Liver (tissue), 3 donors: Measurements from ENCODE around the gene ZFC3H1.

ENCODE experiments used
- EGR1 ChIP-seq, 2 donors: IDR thresholded peaks; 2 replicates each; pipeline ENCODE4 v1.6.1; 2016 to 2018; ENCODE audit warnings: antibody characterized with exemption in 2 of 2, low read depth in 2 of 2
- FOXA1 ChIP-seq: IDR thresholded peaks from 2 replicates; pipeline ENCODE4 v1.6.1; 2016; ENCODE audit warnings: antibody characterized with exemption
- GABPA ChIP-seq, 2 donors: IDR thresholded peaks in 1 of 2; conservative IDR thresholded peaks in 1 of 2; 2 replicates each; pipeline ENCODE4 v1.6.1; 2016; ENCODE audit warnings: antibody characterized with exemption in 2 of 2, mild to moderate bottlenecking in 1 of 2, moderate library complexity in 1 of 2
- HNF4A ChIP-seq, 2 donors: conservative IDR thresholded peaks; 2 replicates each; pipeline ENCODE4 v1.6.1; 2016; ENCODE audit warnings: antibody characterized with exemption in 2 of 2, mild to moderate bottlenecking in 2 of 2
- JUND ChIP-seq, 2 donors: IDR thresholded peaks; 2 replicates each; pipeline ENCODE4 v1.6.1; 2016; ENCODE audit warnings: antibody characterized with exemption in 2 of 2
- NR2F2 ChIP-seq: IDR thresholded peaks from 2 replicates; pipeline ENCODE4 v1.6.1; 2016; ENCODE audit warnings: antibody characterized with exemption
- RAD21 ChIP-seq, 2 donors: IDR thresholded peaks; 2 replicates each; pipeline ENCODE4 v1.6.1; 2016; ENCODE audit warnings: antibody characterized with exemption in 2 of 2, mild to moderate bottlenecking in 2 of 2
- SP1 ChIP-seq: IDR thresholded peaks from 2 replicates; pipeline ENCODE4 v1.6.1; 2018; ENCODE audit warnings: antibody characterized with exemption, mild to moderate bottlenecking
- TAF1 ChIP-seq: conservative IDR thresholded peaks from 2 replicates; pipeline ENCODE4 v1.6.1; 2016; ENCODE audit warnings: antibody characterized with exemption, mild to moderate bottlenecking
- YY1 ChIP-seq: IDR thresholded peaks from 2 replicates; pipeline ENCODE4 v1.6.1; 2016; ENCODE audit warnings: antibody characterized with exemption, mild to moderate bottlenecking
- ZBTB33 ChIP-seq: IDR thresholded peaks from 2 replicates; pipeline ENCODE4 v1.6.1; 2016; ENCODE audit warnings: antibody characterized with exemption
- TF ChIP-seq, protein P1 (sequence below): fragments of 150-350 bp; IDR thresholded peaks from 2 replicates; pipeline ENCODE4 v1.5.1; 2017; ENCODE audit warnings: improper control_type of control experiment, low read depth, low read length; ENCODE audit not compliant: missing input control
- TF ChIP-seq, protein P2 (sequence below): IDR thresholded peaks from 2 replicates; pipeline ENCODE4 v1.6.1; 2016; ENCODE audit warnings: antibody characterized with exemption
- TF ChIP-seq, protein P3 (sequence below): IDR thresholded peaks from 2 replicates; pipeline ENCODE4 v1.6.1; 2016; ENCODE audit warnings: antibody characterized with exemption, mild to moderate bottlenecking
- donor health status: healthy.
- donor health status: healthy.

DNA sequence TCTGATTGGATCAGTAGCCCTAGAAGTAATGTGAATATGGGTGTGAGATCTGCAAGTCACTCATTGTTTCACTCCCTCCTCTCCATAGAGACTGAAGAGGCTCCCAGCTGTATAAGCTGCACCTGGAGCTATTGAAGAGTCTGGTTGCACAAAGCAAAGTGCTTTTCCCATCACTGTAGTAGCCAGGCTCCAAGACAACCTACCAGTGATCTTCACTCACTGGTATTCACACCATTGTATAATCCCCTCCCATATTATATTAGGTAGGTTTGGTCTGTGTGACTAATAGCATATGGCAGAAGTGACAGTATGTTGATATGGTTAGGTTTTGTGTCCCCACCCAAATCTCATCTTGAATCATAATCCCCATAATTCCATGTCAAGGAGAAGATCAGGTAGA, 64.4 kb downstream of the ZFC3H1 start:
- TF ChIP-seq, protein P1, sequence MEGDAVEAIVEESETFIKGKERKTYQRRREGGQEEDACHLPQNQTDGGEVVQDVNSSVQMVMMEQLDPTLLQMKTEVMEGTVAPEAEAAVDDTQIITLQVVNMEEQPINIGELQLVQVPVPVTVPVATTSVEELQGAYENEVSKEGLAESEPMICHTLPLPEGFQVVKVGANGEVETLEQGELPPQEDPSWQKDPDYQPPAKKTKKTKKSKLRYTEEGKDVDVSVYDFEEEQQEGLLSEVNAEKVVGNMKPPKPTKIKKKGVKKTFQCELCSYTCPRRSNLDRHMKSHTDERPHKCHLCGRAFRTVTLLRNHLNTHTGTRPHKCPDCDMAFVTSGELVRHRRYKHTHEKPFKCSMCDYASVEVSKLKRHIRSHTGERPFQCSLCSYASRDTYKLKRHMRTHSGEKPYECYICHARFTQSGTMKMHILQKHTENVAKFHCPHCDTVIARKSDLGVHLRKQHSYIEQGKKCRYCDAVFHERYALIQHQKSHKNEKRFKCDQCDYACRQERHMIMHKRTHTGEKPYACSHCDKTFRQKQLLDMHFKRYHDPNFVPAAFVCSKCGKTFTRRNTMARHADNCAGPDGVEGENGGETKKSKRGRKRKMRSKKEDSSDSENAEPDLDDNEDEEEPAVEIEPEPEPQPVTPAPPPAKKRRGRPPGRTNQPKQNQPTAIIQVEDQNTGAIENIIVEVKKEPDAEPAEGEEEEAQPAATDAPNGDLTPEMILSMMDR = no peak
- no peak for TF ChIP-seq GABPA (IDR thresholded peaks at IDR 0.05 in 1 of 2, conservative IDR thresholded peaks at IDR 0.05 in 1 of 2)
- no peak for TF ChIP-seq TAF1
- no peak for TF ChIP-seq EGR1 (IDR thresholded peaks at IDR 0.05; ENCODE audit: low read depth in 2 of 2)
- TF ChIP-seq ZBTB33 = no peak
- no peak for TF ChIP-seq JUND (IDR thresholded peaks at IDR 0.05)
- TF ChIP-seq, protein P2, sequence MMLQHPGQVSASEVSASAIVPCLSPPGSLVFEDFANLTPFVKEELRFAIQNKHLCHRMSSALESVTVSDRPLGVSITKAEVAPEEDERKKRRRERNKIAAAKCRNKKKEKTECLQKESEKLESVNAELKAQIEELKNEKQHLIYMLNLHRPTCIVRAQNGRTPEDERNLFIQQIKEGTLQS = no peak
- no peak for TF ChIP-seq HNF4A (conservative IDR thresholded peaks at IDR 0.05)
- TF ChIP-seq SP1 = no peak
- TF ChIP-seq RAD21 (IDR thresholded peaks at IDR 0.05) = no peak
- TF ChIP-seq, protein P3, sequence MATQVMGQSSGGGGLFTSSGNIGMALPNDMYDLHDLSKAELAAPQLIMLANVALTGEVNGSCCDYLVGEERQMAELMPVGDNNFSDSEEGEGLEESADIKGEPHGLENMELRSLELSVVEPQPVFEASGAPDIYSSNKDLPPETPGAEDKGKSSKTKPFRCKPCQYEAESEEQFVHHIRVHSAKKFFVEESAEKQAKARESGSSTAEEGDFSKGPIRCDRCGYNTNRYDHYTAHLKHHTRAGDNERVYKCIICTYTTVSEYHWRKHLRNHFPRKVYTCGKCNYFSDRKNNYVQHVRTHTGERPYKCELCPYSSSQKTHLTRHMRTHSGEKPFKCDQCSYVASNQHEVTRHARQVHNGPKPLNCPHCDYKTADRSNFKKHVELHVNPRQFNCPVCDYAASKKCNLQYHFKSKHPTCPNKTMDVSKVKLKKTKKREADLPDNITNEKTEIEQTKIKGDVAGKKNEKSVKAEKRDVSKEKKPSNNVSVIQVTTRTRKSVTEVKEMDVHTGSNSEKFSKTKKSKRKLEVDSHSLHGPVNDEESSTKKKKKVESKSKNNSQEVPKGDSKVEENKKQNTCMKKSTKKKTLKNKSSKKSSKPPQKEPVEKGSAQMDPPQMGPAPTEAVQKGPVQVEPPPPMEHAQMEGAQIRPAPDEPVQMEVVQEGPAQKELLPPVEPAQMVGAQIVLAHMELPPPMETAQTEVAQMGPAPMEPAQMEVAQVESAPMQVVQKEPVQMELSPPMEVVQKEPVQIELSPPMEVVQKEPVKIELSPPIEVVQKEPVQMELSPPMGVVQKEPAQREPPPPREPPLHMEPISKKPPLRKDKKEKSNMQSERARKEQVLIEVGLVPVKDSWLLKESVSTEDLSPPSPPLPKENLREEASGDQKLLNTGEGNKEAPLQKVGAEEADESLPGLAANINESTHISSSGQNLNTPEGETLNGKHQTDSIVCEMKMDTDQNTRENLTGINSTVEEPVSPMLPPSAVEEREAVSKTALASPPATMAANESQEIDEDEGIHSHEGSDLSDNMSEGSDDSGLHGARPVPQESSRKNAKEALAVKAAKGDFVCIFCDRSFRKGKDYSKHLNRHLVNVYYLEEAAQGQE = no peak
- no peak for TF ChIP-seq NR2F2
- TF ChIP-seq FOXA1 = no peak
- TF ChIP-seq YY1 = no peak
